ENCODE measurements around the gene ADGRG3.

ADGRG3 gene

DNA sequence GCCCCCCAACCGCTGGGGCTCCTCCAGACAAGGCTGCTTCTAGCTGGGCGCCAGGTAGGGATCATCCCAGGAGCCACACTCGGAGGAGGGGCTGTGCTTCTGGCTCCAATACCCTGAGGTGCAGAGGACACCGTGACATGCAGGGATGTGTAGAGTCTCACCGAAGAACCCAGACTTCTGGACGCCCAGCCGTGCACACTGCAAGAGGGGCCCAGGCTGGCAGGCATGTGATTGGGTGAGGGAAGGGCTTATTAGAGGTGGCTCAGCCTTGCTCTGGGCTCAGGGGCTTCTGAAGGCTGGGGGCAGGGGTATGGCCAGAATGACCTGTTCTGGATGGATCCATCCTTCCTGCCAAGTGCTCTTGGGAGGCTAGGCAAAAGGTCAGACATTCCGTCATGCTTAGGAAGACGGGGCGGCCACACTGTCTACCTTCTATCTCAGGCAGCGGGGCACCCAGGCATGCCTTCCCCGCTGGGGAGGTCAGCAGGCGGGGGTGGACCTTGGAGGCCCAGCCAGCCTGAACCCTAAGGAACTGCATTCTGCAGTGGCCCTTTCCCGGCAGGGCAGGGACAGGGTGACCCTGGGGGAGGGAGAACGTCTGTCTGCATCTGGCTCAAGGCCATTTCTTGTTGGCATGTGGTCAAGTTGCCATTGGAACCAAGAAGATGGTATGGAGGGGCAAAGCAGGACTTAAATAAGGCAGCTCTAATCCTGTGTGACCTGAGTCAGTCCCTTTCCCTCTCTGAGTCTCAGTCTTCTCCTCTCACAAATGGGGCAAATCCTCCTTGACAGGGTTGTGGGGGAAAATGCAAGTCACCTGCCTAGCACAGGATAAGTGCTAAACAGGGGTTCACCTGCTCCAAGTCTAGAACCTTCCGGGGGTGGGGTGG, 45.5 kb upstream of the ADGRG3 start:
- Histone ChIP-seq H3K27ac (ENCODE audit: extremely low read depth, low read depth, low read length) (no peak overlapping the region), H3K36me3 (ENCODE audit: control insufficient read depth in 2 of 2, insufficient read depth in 1 of 2, low read length in 2 of 2) (no peaks in the 10 kb centered on the region), H3K4me1 (ENCODE audit: control insufficient read depth, insufficient read depth, low read length) (no peaks in the 10 kb centered on the region), H3K4me3 (ENCODE audit: low read depth, low read length) (no peak overlapping the region), H3K9me3 (ENCODE audit: control insufficient read depth, insufficient read depth, low read depth, low read length) (no peaks in the 10 kb centered on the region)
- TF ChIP-seq ZNF10 (tag by site-specific recombination; IDR thresholded peaks at IDR 0.05) = no peak
- no peak for TF ChIP-seq SP3 (tag by site-specific recombination; IDR thresholded peaks at IDR 0.05)
- TF ChIP-seq, protein P1, sequence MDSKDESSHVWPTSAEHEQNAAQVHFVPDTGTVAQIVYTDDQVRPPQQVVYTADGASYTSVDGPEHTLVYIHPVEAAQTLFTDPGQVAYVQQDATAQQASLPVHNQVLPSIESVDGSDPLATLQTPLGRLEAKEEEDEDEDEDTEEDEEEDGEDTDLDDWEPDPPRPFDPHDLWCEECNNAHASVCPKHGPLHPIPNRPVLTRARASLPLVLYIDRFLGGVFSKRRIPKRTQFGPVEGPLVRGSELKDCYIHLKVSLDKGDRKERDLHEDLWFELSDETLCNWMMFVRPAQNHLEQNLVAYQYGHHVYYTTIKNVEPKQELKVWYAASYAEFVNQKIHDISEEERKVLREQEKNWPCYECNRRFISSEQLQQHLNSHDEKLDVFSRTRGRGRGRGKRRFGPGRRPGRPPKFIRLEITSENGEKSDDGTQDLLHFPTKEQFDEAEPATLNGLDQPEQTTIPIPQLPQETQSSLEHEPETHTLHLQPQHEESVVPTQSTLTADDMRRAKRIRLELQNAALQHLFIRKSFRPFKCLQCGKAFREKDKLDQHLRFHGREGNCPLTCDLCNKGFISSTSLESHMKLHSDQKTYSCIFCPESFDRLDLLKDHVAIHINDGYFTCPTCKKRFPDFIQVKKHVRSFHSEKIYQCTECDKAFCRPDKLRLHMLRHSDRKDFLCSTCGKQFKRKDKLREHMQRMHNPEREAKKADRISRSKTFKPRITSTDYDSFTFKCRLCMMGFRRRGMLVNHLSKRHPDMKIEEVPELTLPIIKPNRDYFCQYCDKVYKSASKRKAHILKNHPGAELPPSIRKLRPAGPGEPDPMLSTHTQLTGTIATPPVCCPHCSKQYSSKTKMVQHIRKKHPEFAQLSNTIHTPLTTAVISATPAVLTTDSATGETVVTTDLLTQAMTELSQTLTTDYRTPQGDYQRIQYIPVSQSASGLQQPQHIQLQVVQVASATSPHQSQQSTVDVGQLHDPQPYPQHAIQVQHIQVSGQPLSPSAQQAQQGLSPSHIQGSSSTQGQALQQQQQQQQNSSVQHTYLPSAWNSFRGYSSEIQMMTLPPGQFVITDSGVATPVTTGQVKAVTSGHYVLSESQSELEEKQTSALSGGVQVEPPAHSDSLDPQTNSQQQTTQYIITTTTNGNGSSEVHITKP (tag by site-specific recombination; IDR thresholded peaks at IDR 0.05) = no peak
- TF ChIP-seq TRIM28 (IDR thresholded peaks at IDR 0.05; ENCODE audit: borderline replicate concordance, low read length) = no peak
- TF ChIP-seq ZNF768 (tag by site-specific recombination; IDR thresholded peaks at IDR 0.05) = peak; percentile 75
- TF ChIP-seq IKZF3 (tag by site-specific recombination; IDR thresholded peaks at IDR 0.05) = no peak
- TF ChIP-seq, protein P2, sequence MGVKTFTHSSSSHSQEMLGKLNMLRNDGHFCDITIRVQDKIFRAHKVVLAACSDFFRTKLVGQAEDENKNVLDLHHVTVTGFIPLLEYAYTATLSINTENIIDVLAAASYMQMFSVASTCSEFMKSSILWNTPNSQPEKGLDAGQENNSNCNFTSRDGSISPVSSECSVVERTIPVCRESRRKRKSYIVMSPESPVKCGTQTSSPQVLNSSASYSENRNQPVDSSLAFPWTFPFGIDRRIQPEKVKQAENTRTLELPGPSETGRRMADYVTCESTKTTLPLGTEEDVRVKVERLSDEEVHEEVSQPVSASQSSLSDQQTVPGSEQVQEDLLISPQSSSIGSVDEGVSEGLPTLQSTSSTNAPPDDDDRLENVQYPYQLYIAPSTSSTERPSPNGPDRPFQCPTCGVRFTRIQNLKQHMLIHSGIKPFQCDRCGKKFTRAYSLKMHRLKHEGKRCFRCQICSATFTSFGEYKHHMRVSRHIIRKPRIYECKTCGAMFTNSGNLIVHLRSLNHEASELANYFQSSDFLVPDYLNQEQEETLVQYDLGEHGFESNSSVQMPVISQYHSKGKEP (tag by site-specific recombination; IDR thresholded peaks at IDR 0.05) = no peak
- TF ChIP-seq, protein P3, sequence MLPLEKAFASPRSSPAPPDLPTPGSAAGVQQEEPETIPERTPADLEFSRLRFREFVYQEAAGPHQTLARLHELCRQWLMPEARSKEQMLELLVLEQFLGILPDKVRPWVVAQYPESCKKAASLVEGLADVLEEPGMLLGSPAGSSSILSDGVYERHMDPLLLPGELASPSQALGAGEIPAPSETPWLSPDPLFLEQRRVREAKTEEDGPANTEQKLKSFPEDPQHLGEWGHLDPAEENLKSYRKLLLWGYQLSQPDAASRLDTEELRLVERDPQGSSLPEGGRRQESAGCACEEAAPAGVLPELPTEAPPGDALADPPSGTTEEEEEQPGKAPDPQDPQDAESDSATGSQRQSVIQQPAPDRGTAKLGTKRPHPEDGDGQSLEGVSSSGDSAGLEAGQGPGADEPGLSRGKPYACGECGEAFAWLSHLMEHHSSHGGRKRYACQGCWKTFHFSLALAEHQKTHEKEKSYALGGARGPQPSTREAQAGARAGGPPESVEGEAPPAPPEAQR (tag by site-specific recombination; IDR thresholded peaks at IDR 0.05) = no peak
- TF ChIP-seq KLF8 (tag by site-specific recombination; IDR thresholded peaks at IDR 0.05) = no peak
- TF ChIP-seq, protein P4, sequence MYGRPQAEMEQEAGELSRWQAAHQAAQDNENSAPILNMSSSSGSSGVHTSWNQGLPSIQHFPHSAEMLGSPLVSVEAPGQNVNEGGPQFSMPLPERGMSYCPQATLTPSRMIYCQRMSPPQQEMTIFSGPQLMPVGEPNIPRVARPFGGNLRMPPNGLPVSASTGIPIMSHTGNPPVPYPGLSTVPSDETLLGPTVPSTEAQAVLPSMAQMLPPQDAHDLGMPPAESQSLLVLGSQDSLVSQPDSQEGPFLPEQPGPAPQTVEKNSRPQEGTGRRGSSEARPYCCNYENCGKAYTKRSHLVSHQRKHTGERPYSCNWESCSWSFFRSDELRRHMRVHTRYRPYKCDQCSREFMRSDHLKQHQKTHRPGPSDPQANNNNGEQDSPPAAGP (tag by site-specific recombination; IDR thresholded peaks at IDR 0.05) = no peak
- TF ChIP-seq, protein P5, sequence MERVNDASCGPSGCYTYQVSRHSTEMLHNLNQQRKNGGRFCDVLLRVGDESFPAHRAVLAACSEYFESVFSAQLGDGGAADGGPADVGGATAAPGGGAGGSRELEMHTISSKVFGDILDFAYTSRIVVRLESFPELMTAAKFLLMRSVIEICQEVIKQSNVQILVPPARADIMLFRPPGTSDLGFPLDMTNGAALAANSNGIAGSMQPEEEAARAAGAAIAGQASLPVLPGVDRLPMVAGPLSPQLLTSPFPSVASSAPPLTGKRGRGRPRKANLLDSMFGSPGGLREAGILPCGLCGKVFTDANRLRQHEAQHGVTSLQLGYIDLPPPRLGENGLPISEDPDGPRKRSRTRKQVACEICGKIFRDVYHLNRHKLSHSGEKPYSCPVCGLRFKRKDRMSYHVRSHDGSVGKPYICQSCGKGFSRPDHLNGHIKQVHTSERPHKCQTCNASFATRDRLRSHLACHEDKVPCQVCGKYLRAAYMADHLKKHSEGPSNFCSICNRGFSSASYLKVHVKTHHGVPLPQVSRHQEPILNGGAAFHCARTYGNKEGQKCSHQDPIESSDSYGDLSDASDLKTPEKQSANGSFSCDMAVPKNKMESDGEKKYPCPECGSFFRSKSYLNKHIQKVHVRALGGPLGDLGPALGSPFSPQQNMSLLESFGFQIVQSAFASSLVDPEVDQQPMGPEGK (tag by site-specific recombination; IDR thresholded peaks at IDR 0.05) = 0 out of 2 replicates have a peak, but pooled peaks have one; percentile 5
- TF ChIP-seq, protein P6, sequence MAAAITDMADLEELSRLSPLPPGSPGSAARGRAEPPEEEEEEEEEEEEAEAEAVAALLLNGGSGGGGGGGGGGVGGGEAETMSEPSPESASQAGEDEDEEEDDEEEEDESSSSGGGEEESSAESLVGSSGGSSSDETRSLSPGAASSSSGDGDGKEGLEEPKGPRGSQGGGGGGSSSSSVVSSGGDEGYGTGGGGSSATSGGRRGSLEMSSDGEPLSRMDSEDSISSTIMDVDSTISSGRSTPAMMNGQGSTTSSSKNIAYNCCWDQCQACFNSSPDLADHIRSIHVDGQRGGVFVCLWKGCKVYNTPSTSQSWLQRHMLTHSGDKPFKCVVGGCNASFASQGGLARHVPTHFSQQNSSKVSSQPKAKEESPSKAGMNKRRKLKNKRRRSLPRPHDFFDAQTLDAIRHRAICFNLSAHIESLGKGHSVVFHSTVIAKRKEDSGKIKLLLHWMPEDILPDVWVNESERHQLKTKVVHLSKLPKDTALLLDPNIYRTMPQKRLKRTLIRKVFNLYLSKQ (tag by site-specific recombination; IDR thresholded peaks at IDR 0.05; ENCODE audit: borderline replicate concordance) = no peak
- POLR2A ChIA-PET = no interaction called here
- CTCF ChIA-PET = interaction anchor here (0.8 to 1.9 kb wide), 3 partner anchors 25 to 28 kb away, joined by 6 to 11 read pairs (median 7); no protein-coding TSS in a partner anchor
